CD4-positive, alpha-beta T cell treated with Interleukin-10 for 1 hour (primary cell): ENCODE results near the gene ZNF716.
"Not testable (repeated sequence)": the region's sequence is repeated elsewhere in the genome, so short reads cannot be mapped to it uniquely, and the experiment has no call there.

Experiments
- DNase-seq: peaks from one replicate; pipeline ENCODE4 v3.0.0-alpha.2; 2020

Gene ZNF716

DNA sequence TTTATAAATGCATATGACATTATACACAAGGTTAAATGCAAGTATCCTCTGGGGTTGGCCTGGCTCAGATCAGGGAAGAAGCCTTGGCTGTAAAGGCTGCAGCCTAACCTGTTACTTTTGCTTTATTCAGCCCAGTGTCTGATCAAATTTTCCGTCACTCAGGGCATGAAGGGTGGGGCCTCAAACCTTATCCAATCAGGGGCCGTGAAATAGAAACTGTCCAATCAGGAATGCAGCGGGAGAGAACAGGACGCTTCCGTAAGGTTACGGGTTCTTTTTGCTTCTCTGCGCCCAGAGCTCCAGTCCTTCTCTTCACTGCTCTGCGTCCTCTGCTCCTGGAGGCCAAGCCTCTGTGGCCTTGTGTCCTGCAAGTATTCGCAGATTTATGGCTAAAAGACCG, at the start of gene ZNF716:
Gene ZNF716, plus strand, starts transcription at position 274 of the 400 bp plus-strand sequence. Its CDS starts 112 bp downstream, at position 386.
- DNase-seq, result no peak

DNA sequence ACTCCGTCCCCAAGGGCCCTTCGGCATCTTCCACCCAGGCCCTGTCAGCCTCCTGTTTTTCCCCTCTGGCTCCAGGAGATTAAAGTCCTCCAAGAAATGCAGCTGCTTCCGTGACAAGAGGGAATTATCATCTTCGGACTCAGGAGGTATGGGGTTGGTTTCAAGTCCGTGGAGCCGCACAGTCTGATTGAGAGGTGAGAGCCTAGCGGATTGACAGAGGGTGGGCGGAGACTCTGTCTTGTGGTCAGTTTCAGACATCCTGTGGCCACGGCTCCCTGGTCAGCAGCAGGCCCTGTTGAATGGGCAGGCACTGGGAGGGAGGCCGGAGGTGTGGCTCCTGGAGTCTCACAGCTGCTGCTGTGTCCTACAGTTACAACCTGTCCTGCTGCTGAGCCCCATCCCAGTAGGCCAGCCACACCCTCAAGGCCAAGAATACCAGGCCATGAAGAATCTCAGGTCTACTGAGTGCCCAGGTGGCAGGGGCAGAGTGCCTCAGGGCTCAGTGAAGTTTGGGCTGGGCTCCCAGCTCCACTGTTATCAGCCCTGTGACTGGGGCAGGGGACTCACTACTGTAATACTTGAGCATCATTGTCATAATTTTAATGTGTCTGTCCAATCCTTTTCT, 49.3 kb upstream of the ZNF716 start:
- DNase-seq, result no peak

DNA sequence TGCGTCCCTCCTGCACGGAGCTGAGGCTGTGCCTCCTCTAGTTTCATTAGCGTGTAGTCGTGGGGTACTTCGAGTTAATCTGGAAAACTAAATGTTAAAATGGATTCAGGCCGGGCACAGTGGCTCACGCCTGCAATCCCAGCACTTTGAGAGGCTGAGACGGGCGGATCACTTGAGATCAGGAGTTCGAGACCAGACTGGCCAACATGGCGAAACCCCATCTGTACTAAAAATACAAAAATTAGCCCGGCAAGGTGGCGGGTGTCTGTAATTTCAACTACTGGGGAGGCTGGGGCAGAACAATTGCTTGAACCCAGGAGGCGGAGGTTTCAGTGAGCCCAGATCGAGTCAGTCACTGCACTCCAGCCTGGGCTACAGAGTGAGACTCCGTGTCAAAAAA, 46.9 kb upstream of the ZNF716 start:
- not testable (repeated sequence) for DNase-seq

- DNase-seq, result no peak
Observed at GRCh38 chr7:57403601-57404342, 46.2 kb upstream of the ZNF716 start.

- no peak for DNase-seq
Observed at GRCh38 chr7:57404343-57404966, 45.5 kb upstream of the ZNF716 start.

DNA sequence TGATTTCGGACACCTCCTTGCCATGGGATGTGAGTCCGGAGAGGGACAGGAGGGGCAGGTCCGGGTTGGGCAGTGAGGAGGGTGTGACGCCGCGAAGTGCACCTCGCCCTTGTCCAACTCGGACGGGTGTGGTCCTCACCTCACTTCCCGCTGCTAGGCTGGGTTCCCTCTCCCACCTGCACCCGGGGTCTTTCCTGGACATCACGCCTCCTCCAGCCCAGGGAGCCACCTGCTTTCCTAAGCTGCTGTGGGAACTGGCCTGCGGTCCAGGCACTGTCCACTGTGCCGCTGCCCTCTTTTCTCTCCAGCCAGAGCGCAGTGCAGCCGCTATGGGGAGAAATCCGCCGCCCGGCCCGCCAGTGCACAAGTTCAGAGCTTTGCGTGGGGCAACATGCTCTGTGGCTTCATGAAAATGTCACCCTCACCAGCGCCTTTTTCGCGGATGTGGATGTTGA, 45.0 kb upstream of the ZNF716 start:
- no peak for DNase-seq

DNA sequence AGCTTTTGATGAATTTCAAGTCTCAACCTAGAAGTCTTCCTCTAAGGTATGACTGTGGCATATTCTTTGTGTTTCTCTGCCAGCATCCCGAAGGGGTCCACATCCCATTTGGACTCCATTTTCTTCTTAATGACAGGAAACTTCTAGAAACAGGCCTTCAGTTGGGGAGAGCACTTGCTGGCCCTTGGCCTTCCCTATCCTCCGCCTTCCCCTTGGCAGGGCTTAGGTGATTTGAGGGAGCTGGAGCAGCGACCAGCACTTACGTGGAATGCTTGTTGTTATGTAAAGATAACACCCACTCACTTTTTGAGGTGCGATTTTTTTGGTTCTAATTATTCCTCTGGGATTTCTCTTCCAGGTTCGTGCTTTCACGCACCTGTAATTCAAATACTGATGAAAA, 42.9 kb upstream of the ZNF716 start:
- DNase-seq, result no peak

DNA sequence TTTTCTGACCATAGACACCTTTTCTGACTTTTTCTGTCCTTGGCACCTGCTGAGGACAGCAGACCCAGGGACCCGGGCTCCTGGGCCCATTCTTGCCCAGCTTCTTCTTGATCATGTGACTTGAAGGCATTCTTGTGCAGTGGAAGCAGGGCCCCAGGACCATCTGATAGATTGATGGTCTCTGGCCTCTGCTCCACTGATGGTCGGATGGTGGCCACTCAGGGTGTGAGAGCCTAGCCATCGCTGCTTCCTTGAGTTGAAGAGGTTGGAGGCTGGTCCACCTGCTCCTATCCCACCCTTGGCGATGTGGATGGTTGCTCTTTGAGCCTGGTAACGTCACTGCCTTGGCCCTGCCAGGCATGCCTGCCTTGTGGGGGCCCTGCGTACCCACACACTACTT, 37.8 kb upstream of the ZNF716 start:
- no peak for DNase-seq

DNA sequence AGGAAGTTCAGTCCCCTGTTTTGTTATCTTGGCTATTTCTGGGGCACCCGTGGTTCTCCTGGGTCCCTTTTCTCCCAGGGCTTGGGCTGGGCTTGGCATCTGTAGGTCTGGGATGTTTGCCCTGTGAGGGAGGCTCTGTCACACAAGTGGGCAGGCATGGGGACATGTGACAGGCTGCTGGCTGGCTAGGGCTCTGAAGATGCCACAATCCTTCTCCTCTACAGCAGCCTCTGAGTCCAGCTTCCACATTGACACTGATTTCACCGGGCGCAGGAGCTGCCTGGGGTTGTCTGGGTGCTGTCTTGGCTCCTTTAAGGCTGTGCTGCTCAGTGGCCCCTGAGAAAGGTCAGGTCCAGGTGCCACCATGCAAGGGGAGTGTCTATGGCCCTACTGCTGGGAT, 37.4 kb upstream of the ZNF716 start:
- no peak for DNase-seq

GRCh38 chr7:57413529-57414398, 36.2 kb upstream of the ZNF716 start:
- DNase-seq, result no peak

DNA sequence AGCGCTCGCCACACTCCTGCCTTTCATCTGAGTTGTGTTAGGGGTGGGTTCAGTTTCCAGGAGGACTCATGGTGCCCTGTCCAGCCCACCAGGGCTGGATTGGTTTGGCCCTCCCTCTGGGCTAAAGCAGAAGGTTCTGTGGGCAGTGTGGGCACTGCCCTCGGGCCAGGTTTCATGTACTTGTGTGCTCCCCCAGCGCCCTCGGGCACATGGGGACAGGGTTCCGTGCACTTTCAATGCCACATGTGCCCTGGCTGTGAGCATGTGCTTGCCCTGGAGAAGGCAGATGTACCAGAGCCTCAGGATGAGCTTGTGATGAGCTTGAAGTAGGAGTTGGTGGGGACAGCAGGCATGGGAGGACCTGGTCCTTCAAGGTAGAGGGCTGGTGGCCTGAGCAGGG, 35.6 kb upstream of the ZNF716 start:
- DNase-seq, result no peak

DNA sequence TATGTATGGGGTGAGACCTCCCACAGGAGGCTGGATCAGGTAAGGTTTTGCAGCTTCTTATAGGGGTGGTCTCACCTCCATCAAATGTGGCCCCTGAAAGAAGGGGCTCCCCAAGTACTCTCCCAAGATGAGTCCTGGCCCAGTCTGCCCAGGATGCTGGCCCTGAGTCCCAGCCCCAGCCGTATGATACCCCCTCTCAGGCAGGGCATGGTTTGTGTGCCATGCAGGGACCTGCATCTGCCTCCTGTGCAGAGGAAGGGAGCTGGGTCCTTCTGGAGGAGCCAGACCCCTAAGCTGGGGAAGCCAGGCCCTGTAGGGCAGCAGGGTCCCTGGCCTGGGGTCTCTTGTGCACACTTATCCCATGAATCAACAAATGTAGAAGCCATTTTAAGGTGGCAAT, 35.1 kb upstream of the ZNF716 start:
- no peak for DNase-seq

DNA sequence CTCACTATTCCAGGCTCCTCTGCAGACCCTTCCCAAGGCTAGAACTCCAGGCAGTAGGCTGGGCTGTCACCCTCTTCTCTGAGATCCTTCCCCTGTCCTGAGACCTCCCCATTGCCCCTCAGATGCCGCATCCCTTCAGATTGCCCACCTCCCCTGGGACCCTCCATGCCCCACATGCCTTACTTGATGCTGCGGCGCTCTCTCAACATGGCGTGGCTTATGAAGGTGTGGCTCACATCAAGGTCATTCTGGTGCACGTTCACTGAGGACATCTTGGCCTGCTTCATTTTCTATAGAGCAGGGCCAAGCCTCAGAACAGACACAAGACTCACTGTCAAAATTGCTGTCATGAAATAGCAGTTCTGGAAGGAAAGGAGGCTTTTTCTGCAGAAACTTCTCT, 34.7 kb upstream of the ZNF716 start:
- DNase-seq, result no peak

DNA sequence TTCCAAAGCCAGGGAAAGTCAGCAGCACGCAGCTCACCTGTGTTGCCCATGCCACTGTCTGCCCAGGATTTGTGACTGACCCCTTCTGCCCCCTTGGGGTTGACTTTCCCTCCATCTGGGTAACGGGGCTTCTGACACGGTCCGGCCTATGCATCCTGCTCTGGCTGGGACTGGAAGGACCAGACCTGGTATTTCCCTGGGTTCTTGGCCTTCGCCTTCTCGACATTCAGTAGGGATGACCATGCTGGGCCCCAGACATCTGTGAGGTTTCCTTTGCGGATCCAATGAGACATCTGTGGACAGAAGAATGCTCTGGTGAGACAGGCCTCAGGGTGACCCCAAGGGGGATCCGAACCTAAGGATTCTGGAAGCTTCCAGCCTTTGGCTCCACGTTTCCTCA, 34.2 kb upstream of the ZNF716 start:
- DNase-seq, result no peak

GRCh38 chr7:57416601-57417358, 33.2 kb upstream of the ZNF716 start:
- no peak for DNase-seq

- no peak for DNase-seq
Observed at GRCh38 chr7:57417736-57418135, 32.2 kb upstream of the ZNF716 start.

DNA sequence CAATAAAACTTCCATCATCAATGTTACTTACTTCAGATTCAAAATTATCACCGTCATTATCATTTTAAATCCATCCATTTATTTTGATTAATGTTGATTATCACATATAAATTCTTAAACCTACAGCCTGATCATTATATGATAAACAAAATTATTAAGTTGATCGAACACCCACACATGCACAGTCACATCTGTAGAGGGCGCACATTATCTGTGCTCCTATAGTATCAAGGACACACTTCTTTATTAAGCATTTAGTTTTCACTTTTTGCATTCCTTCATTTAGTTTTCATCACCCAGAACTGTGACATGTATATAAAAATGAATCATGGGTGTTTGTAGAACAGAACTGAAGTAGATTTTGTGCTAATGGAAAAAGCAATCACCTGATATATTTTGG, 26.2 kb upstream of the ZNF716 start:
- DNase-seq, result no peak

GRCh38 chr7:57424515-57425238, 25.3 kb upstream of the ZNF716 start:
- no peak for DNase-seq

GRCh38 chr7:57425239-57425944, 24.6 kb upstream of the ZNF716 start:
- DNase-seq, result no peak

- DNase-seq, result no peak
Observed at GRCh38 chr7:57425969-57426628, 23.9 kb upstream of the ZNF716 start.

DNA sequence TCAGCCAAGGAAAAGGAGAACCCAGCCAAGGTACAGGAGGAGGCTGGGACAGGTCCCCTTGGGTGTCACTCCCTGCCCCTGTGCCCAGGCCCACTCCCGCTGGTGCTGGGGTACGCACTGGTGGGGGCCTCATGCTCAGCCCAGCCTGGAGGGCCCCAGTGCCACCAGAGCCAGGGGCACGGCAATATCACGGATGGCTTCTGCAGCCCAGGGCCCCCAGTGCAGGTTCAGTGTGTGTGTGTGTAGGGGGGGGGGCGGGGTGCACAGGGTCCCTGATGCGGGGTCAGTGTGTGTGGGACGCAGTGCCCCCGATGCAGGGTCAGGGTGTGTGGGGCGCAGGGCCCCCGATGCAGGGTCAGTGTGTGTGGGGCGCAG, 23.4 kb upstream of the ZNF716 start:
- DNase-seq, result no peak
